HG02852 (cell line): ENCODE measurements around the gene MAPKAPK3.
"Not testable (repeated sequence)": the region's sequence is repeated elsewhere in the genome, so short reads cannot be mapped to it uniquely, and the experiment has no call there.

Experiments
- ATAC-seq: cut with Tn5 transposase; IDR thresholded peaks from one replicate; pipeline ENCODE4 v1.9.1; 2021; ENCODE audit warnings: mild to moderate bottlenecking, moderate library complexity; ENCODE audit not compliant: unreplicated experiment

The MAPKAPK3 gene

DNA sequence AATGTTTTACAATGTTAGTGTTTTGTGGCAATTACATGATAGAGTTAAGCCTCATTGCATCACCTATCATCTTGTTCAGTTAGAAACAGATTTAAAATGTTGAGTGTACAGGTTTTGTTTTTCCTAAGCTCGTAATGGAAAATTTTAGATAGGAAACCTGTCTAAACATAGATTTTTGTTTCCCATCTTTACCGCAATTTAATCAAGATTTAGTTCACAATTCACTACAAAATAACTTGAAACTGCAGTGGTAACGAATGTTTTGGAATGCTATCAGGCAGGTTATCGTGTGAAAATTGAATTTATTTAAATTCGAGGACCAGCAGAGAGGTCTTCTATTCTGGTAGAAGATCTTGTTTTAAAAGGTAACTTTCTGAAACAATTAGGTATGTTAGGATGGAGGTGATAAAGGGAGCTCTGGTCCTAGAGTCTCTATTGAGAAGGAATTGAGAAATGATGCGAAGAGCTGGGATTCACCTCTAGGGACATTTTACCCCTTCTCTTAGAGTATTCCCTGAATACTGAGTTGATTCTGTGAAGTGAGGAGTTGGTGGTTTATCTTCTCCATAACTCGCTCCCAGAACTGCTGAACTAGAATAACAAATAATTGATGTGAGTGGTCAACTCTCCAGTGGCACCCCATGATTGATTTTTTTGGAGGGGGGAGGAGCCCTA lies 59.2 kb downstream of the MAPKAPK3 start:
- no peak for ATAC-seq

- no peak for ATAC-seq
Observed at GRCh38 chr3:50687127-50687751, 70.3 kb downstream of the MAPKAPK3 start.

- ATAC-seq: no peak
Observed at GRCh38 chr3:50687916-50688315, 71.0 kb downstream of the MAPKAPK3 start.

GRCh38 chr3:50688602-50689001 lies 71.7 kb downstream of the MAPKAPK3 start:
- not testable (repeated sequence) for ATAC-seq

DNA sequence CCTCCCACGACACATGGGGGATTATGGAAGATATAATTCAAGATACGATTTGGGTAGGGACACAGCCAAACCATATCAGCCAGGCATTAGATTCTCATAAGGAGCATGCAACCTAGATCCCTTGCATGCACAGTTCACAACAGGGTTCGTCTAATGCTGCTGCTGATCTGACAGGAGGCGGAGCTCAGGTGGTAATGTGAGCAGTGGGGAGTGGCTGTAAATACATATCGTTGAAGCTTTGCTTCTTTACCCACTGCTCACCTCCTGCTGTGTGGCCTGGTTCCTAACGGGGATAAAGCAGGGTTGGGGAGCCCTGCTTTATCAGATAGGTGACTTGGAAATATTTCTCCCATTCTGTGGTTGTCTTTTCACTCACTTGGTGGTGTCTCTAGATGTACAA lies 72.6 kb downstream of the MAPKAPK3 start:
- ATAC-seq: no peak

- no peak for ATAC-seq
Observed at GRCh38 chr3:50695031-50695430, 78.1 kb downstream of the MAPKAPK3 start.

DNA sequence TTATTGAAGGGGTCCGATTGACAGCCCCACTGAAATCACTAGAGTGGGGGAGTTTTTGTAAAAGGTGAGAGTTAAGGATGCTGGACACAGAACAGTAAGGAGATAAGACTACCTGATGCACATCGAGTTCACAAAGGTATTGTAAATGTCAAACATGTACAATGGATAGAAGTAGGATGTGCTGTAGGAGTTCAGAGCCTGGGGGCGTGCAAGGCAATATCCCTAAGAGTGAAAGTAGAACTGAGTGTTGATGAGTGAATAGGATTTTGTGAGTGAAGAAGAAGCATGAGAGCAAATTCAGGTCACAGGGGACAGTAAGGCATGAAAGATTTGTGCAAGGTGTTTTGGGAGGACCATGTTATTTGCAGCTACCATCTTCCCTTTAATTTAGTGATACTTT lies 79.3 kb downstream of the MAPKAPK3 start:
- no peak for ATAC-seq

DNA sequence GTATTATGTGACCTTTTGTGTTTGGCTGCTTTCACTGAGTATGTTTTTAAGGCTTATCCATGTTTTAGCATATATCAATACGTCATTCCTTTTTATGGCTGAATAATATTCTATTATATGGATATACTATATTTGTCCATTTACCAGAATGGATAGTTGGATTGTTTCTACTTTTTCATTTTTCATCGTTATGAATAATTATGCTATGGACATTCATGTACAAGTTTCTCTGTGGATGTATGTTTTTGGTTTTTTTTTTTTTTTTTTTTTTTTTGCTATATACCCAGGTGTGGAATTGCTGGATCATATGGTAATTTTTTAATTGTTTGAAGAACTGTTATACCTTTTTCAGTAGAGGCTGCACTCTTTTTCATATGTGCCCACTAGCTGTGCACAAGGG lies 81.3 kb downstream of the MAPKAPK3 start:
- no peak for ATAC-seq
